Left lung (tissue), 10 donors: Measurements from ENCODE around the gene SCUBE3. TPM values are rescaled to one million over a fixed set of nuclear protein-coding genes. Genes with fewer than 3 reads are reported as not detected.

Experiments
- ATAC-seq: fragments of 200-7000 bp; cut with Tn5 transposase; one replicate; pipeline ENCODE4 v1.9.1; 2020; ENCODE audit warnings: moderate library complexity
- DNase-seq, 4 donors: peaks; one replicate each; pipeline ENCODE4 v3.0.0-alpha.2; 2013 to 2020
- H3K27ac ChIP-seq, 2 donors: fragments of 200-600 bp; sonication (generic) in 1 of 2; one replicate each; pipeline versions ENCODE4 v1.5.0 to v1.8.0; 2020 to 2021
- H3K27me3 ChIP-seq, 2 donors: fragments of 200-600 bp; sonication (generic) in 1 of 2; one replicate each; pipeline versions ENCODE4 v1.5.0 to v1.8.0; 2020 to 2021
- H3K36me3 ChIP-seq, 2 donors: fragments of 200-600 bp; sonication (generic) in 1 of 2; one replicate each; pipeline versions ENCODE4 v1.5.0 to v1.8.0; 2020 to 2021
- H3K4me1 ChIP-seq, 2 donors: fragments of 200-600 bp; one replicate each; pipeline ENCODE4 v1.8.0; 2021
- H3K4me3 ChIP-seq, 2 donors: fragments of 200-600 bp; sonication (generic) in 1 of 2; one replicate each; pipeline versions ENCODE4 v1.5.0 to v1.8.0; 2020 to 2021; ENCODE audit warnings: mild to moderate bottlenecking in 1 of 2
- H3K9me3 ChIP-seq, 2 donors: fragments of 200-600 bp; sonication (generic) in 1 of 2; one replicate each; pipeline versions ENCODE4 v1.5.0 to v1.8.0; 2020 to 2021
- CTCF ChIP-seq, 2 donors: fragments of 200-600 bp; sonication (generic) in 1 of 2; IDR thresholded peaks; one replicate each; pipeline versions ENCODE4 v1.5.0 to v1.8.0; 2021; ENCODE audit warnings: antibody characterized with exemption in 2 of 2
- intact Hi-C, 2 donors: fragments of 100-400 bp; cut with DNase I; formaldehyde crosslinking; loops; one replicate each; pipeline versions ENCODE4 v1.11.2 to v1.14.2; 2022
- polyA plus RNA-seq, 6 donors: library from polyadenylated mRNA; unstranded; fragments of 120-200 nt; gene quantifications; one replicate each; pipeline ENCODE4 v1.2.1, GENCODE V29; 2013; ENCODE audit not compliant: insufficient read length in 6 of 6
- total RNA-seq, 2 donors: library from RNA; stranded (reverse); fragmentation: NEBNext Ultra II Directional; extraction: Animal tissue kit (Norgen Biotek cat#: 25700); gene quantifications; one replicate each; pipeline ENCODE4 v1.2.1, GENCODE V29; 2021
- donor health status: DM: no; HTN: yes; CAD: no.
- donor health status: DM: no; HTN: no; CAD: no.

SCUBE3 gene
- total and polyA plus RNA-seq, 8 donors = 2.2 to 4.7 (median 3.9) TPM

GRCh38 chr6:35213298-35213791 is 411 bp upstream of the SCUBE3 start:
- H3K9me3 ChIP-seq = no peaks in the 10 kb centered on the region
- intact Hi-C loops = no loop called here
- peak overlapping the region; percentile 37 to 42 for H3K4me3 ChIP-seq
- TF ChIP-seq CTCF (IDR thresholded peaks at IDR 0.05) = no peak
- H3K27ac ChIP-seq = no peak overlapping the region
- H3K36me3 ChIP-seq = no peaks in the 10 kb centered on the region
- peaks cover 8 to 16% of the 10 kb centered on the region in 2 donors for H3K4me1 ChIP-seq
- ATAC-seq = no peak
- no peak for DNase-seq
- H3K27me3 ChIP-seq = peaks cover 19 to 95% of the 10 kb centered on the region in 2 donors

DNA sequence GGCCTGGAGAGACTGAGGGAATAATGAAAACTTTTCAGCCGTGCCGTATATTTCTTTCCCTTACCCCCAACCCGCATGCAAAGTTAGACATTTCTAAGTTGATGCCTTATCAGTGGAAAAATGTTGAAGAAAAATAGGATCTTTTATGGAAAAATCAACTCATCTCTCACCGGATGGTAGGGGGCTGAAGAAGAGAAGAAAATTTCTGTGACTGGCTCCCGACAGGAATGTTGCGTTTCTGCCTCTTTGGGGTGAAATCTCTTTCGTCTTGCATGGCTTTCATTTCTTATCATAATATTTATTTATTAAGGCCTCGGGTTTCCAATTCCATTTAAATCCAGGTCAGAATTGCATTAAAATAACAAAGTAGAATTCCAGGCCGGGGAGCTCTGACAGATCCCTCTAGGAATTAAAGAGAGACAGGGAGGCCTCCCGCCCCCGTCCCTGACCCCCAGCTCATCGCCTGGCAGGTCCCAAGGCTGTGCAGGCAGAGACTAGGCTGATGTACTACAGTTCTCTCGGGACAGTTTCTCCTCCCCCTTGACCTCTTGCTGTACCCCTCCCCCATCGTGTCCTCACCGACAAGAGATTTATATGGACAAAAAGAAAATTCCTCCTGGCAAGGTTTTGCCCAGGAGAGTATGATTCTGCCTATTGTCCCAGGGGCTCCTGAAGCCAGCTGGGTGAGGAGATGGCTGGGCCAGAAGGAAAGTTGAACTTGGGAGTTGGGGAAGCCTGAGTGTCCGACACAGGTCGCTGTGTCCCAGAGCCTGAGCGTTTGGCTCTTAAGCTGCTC is 1.3 kb downstream of the SCUBE3 start:
- intact Hi-C loops = no loop called here
- Histone ChIP-seq H3K27me3 (peaks cover 19 to 78% of the 10 kb centered on the region in 2 donors), H3K27ac (no peak overlapping the region), H3K36me3 (no peaks in the 10 kb centered on the region), H3K4me3 (no peak overlapping the region), H3K4me1 (peaks cover 8 to 16% of the 10 kb centered on the region in 2 donors), H3K9me3 (no peaks in the 10 kb centered on the region)
- ATAC-seq (no peak), DNase-seq (no peak)
- TF ChIP-seq CTCF (IDR thresholded peaks at IDR 0.05) = no peak

GRCh38 chr6:35215665-35216411 is 2.1 kb downstream of the SCUBE3 start:
- DNase-seq (no peak), ATAC-seq (no peak)
- Histone ChIP-seq H3K27ac (no peak overlapping the region), H3K27me3 (peaks cover 19 to 72% of the 10 kb centered on the region in 2 donors), H3K36me3 (no peaks in the 10 kb centered on the region), H3K9me3 (no peaks in the 10 kb centered on the region), H3K4me1 (peaks cover 8 to 16% of the 10 kb centered on the region in 2 donors), H3K4me3 (no peak overlapping the region)
- intact Hi-C loops = no loop called here
- TF ChIP-seq CTCF (IDR thresholded peaks at IDR 0.05) = no peak

- intact Hi-C loops = no loop called here
- Histone ChIP-seq H3K4me1 (peaks cover 8 to 16% of the 10 kb centered on the region in 2 donors), H3K27ac (no peak overlapping the region), H3K36me3 (no peaks in the 10 kb centered on the region), H3K4me3 (no peak overlapping the region), H3K27me3 (peaks cover 19 to 67% of the 10 kb centered on the region in 2 donors), H3K9me3 (no peaks in the 10 kb centered on the region)
- ATAC-seq (no peak), DNase-seq (no peak)
- TF ChIP-seq CTCF (IDR thresholded peaks at IDR 0.05) = no peak
These were observed 2.6 kb downstream of the SCUBE3 start for GRCh38 chr6:35216412-35216732.
